Measurements from ENCODE around the gene RABL6.

DNA sequence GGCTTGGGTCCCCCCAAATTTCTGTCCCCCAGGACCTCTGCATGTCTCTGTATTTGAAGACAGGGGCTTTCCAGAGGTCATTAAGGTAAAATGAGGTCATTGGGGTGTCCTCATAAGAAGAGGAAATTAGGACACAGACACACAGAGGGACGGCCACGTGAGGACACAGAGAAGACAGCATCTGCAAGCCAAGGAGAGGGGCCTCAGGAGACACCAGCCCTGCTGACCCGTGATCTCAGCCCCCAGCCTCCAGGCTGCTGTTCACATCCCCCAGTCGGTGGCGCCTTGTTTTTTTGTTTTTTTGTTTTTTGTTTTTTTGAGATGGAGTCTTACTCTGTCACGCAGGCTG lies 12.8 kb upstream of the RABL6 start:
- TF ChIP-seq FOXP2 (optimal IDR thresholded peaks at IDR 0.05; ENCODE audit: borderline replicate concordance, extremely low read depth, extremely low read length, insufficient read depth) (no peak), POLR2AphosphoS5 (IDR thresholded peaks at IDR 0.05; ENCODE audit: low read depth, low read length) (no peak)
- TF ChIP-seq, protein P1, sequence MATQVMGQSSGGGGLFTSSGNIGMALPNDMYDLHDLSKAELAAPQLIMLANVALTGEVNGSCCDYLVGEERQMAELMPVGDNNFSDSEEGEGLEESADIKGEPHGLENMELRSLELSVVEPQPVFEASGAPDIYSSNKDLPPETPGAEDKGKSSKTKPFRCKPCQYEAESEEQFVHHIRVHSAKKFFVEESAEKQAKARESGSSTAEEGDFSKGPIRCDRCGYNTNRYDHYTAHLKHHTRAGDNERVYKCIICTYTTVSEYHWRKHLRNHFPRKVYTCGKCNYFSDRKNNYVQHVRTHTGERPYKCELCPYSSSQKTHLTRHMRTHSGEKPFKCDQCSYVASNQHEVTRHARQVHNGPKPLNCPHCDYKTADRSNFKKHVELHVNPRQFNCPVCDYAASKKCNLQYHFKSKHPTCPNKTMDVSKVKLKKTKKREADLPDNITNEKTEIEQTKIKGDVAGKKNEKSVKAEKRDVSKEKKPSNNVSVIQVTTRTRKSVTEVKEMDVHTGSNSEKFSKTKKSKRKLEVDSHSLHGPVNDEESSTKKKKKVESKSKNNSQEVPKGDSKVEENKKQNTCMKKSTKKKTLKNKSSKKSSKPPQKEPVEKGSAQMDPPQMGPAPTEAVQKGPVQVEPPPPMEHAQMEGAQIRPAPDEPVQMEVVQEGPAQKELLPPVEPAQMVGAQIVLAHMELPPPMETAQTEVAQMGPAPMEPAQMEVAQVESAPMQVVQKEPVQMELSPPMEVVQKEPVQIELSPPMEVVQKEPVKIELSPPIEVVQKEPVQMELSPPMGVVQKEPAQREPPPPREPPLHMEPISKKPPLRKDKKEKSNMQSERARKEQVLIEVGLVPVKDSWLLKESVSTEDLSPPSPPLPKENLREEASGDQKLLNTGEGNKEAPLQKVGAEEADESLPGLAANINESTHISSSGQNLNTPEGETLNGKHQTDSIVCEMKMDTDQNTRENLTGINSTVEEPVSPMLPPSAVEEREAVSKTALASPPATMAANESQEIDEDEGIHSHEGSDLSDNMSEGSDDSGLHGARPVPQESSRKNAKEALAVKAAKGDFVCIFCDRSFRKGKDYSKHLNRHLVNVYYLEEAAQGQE (IDR thresholded peaks at IDR 0.05; ENCODE audit: insufficient read depth in 1 of 2, low read depth in 2 of 2, low read length in 2 of 2), result no peak

All from PFSK-1 (cell line).